GM21367 (cell line): ENCODE data around the gene FAM168A.

Source experiments
- ATAC-seq: cut with Tn5 transposase; IDR thresholded peaks from one replicate; pipeline ENCODE4 v1.9.1; 2021; ENCODE audit not compliant: unreplicated experiment

The FAM168A gene

DNA sequence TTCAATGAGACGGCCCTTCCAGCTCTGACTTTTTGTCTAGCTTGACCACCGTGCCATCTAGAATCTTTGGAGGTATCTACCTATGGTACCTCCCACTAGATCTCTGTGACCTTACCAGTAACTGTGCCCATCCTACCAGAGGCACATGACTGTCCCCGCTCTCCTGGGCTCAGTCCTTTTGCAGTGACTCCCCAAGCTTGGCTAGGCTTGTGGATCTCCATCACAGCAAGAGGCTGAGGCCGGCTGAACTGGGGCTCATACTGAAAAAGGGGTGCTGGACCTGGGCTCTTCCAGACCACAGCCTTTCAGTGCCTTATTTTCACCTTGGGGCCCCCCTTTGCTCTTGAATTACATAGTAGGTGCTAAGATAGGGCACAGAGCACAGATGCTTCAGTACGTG is 194.4 kb downstream of the FAM168A start:
- no peak for ATAC-seq

DNA sequence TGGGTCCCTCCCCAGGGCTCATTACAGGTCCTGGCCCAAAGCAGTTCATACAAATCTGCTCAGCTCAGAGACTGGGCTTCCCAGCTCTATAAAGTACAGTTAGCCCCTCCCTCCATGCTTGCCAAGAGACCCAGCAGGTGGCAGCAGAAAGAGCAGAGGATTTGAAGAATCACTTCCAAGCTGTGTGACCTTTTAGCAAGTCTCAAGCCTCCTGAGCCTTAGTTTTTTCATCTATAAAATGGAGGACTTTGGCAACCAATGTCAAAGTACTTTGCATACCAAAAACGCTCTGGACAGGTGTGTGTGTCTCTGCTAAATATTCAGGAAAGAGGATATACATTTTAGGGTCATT is 195.1 kb downstream of the FAM168A start:
- no peak for ATAC-seq

DNA sequence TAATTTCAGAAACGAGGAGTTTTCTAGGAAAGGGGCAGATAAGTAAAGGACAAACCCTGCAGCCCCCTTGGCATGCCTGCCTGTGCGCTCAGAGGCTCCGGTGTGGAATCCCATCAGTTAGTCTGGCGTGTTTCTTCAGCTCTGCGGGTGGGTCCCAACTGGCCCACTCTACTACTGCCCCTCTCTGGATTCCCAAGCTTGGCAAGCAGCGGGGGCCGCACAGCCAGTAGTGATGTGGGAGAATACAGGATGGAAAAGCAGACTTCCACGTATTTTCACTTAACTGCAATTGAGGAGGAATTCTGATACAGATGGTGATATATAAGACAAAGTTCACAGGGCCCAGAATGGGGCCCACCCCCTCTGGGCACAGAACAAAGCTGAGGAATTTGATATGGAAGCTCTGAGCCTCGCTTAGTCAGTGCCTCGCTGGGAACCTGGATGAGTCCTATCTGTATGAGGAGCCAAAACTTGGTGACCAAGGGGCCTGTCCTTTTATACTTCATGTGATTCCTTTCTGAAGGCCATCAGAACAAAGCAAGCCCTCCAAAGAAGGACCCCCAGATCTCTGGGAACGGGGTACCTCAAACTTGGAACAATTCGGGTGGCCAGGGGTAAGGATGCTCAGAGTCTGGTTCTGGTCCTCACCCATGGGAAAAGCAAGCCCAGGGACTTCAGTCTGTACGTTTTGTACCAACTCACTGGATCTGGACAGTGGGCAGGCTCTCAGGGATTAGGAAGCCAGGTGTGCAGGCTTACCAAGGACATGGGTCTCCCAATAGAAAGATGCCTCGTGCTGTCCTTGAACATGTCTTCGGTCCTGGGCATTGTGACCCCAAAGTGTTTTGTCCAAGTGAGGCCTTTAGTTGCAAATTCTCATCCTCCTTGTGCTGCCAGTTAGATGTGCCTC is 195.7 kb downstream of the FAM168A start:
- ATAC-seq: no peak

DNA sequence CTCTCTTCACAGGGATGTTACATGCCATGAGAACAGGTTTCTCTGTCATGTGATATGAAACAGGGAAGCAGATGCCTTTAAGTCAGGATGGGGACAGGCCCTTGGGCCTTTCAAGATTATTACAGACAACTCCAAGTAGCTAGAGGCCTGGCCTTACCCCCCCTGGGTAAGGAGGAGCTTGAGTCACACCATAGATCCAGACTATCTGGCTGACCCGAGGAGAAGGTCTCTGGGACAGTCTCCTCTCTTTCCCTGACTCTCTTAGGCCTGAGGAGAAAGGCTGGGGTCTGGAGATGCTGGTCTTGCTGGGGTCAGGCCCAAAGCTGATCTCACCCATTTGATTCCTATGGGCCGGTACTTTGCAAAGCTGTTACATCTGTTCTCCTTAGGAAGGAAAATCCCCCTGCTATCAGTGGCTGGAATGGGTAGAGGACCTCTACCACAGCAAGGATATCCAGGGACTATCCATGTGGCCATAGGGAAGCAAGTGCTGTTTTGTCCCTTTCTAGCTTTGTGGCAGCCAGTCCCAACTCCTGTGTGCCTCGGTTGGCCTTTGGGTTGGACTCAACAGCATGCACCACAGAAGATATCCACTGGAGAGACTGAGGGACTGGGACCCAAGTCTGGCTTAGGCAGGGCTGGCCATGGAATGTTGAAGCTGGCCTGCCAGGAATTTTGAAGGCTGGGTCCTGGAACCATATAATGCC is 196.5 kb downstream of the FAM168A start:
- ATAC-seq: no peak

DNA sequence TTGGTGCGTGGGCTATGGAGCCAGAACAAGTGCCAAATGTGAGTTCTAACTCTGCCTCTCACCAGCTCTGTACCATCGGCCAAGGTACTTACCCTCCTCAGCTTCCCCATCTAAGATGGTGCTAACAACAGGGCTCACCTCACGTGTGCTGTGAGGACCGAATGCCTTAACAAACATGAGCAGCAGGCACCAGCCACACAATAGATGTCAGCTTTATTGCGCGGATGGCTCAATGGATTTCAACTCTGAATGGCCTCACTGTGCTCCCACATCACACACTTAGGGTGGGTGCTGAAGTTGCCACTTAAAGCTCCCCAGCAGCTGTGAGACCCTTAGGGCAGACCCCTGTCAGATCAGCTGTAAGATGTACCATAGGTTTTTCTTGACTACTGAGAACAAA is 197.6 kb downstream of the FAM168A start:
- no peak for ATAC-seq

DNA sequence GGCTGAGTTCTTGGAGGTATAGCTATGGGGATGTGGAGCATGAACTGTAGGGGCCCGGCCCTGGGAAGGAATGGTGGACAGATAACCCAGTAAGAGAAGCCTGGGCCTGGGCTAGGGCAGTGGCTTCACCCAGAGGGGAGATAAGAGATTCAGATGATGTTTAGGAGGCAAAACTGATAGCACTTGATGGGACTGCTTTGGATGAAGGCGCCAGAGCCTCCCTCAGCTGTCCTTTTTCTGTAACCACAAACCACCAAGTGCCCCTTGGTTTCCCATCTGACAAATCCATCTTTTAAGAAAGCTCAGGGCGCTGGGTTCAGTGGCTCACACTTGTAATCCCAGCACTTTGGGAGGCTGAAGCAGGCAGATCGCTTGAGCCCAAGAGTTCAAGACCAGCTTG is 198.3 kb downstream of the FAM168A start:
- ATAC-seq: no peak

DNA sequence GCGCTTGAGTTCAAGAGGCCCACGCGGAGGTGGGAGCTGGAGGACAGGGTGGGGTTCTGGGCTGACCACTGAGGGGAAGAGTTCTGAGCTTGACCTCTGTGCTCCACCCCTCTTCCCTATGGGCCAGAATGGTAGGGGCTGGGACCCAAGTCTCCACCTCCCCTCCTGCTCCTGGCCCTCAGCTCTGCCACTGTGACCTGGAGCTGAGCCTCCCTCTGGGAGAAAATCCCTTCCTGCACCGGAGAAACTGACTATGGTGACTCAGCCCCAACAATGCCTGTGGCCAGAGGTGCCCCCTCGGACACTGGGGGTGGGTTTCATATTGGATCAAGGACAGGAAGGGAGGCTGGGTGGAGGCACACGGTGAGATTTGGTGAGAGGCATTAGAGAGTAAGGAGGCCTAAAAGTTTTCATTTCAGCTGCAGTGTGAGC is 198.7 kb downstream of the FAM168A start:
- no peak for ATAC-seq

DNA sequence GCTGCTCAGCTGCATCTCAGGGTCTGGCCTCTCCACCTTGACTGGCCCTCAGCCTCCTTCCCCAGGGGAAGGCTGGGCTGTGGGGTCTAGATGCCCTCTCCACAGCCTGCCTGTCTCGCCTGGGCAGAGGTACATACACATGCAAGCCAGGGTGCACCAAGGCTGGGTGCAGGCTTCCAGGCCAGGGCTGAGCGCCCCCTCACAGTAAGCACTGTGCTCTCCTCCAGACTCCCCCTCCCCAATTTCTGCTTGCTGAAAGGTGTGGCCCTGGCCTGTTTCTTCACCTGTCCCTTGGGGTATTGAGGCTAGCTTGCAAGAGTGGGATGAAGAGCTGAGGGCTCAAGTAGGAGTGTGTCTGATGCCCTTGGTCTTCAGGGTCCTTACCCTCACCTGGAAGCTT is 199.2 kb downstream of the FAM168A start:
- no peak for ATAC-seq

DNA sequence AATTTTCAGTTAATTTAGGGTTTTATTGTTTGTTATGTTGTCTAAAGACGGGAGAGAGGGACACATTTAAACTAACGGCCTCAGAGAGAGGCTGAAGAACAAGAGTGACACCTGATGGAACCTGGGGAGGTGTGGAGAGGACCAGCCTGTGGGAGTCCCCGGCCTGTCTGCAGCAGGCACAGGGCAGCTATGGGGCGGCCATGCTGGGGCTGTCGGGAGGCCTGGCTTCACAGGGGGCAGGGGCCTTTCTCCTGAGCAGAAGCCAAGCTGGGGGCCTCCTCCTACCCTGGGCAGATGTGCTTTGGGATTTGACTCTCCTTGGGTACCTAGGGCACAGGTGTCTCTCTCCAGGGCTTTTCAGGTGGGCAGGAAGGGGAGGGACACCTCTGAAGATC is 199.8 kb downstream of the FAM168A start:
- ATAC-seq: no peak

DNA sequence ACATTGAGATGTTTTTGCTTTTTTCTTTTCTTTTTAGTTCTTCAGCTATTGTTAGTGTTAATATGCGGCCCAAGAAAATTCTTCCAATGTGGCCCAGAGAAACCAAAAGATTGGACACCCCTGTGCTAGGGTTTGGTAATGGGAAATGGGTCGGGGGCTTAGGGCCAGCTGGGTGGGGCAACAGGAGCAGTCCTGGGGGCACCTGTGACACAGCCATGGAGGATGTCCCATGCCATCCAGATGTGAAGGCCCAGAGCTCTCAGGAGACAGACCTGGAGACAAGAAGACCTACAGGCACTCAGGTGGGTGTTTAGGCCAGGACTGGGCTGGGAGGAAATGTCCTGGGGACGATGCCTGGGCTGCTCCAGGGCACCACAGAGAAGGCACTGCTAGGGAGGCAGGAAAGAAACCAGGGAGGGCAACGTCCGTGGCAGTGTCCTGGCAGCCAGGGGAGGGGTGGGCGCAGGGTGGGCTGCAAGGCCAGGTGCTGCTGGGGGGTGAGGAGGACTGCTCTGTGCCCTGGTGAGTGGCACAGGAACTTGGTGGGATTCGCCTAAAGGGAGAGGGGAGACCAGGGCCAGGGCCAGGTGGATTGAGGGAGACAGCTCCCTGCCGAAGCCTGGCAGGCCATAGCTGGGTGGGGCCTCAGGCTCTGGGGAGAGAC is 200.3 kb downstream of the FAM168A start:
- ATAC-seq: no peak

DNA sequence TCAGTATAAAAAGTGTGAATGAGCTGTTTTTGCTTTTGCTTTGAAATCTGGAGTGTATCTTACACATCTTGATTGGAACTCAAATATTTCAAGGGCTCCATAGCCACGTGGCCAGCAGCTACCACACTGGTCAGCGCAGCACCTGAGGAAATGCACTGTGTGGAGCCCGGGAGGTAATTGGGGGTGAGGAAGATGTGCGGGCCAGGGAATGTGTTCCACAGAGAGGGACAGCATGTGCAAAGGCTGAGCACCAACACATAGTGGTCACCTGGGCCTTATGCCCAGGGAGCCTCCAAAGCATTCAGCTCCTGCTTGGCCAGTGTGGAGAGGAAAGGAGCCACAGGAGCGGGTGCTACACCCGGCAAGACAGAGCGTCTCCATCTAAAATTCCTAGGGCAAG is 200.9 kb downstream of the FAM168A start:
- ATAC-seq: no peak

DNA sequence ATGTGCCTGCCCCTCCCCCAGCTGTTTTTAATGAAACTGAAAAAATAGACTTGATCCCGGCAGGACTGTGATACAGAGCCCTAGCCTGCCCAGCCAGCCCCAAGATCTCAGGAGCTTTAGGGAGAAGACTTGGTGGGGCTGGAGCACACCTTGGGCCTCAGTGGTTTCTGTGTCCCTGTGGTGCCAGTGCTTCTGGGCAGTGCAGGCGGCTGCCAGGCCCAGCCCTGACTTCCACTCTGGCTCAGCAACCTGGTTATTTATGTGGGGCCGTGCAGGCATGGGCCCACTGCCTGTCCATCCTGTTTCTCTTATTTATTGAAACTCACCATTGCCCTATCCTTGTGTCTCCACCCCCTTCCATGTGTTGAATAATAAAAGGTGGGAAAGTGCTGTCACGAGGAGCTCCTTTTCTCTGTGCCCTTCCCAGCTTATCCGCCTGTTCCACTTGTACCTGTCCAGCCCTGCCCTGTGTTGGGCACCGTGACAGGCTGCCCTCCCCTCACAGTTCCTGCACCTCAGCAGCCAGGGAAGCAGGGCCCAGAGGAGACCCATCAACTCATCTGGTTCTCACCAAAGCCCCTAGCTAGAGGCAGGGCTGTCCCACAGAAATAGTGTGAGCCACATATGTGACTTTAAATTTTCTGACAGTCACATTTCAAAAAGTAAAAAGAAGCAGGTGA is 201.5 kb downstream of the FAM168A start:
- ATAC-seq: no peak

DNA sequence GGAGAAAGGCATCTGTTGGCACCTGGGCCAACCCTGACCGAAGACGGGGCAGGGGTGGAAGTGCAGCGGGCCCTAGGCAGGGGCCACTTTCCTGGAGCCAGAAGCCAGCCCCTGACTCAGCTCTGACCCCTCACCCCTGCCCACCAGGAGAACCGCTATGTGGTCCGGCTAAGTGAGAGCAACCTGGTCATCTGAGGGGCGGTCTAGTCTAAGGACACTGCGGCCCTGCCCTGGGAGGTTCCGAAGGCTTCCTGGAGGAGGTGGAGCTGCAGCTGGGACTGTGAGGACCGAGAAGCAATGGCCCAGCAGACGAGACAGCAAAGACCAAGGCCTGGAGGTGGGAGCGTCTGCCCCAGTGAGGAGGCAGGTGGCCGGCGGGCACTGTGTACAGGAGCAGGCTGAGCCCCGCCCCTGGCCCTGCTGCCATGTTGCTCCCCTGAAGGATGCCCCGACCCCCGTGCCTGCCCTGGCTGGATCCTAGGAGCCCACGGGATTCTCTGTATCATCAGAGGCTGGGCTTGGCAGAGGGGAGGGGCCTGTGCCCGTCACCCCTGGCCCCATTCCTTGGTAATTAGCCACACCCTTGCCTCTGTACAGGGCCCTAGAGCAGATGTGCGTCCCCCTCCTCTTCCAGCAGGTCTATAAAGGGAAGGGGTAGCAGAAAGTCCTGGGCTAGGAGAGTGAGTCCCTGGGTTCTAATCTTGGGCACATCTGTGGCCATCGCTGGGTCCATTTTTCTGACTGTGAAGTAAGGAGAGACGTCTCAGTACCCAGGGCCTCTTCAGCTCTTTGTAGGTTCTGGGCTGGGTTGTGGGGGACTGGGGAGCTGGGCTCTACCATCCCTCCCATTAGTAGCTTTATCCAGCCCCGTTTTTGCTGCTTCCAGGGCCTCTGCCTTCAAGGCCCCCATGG is 202.4 kb downstream of the FAM168A start:
- no peak for ATAC-seq

DNA sequence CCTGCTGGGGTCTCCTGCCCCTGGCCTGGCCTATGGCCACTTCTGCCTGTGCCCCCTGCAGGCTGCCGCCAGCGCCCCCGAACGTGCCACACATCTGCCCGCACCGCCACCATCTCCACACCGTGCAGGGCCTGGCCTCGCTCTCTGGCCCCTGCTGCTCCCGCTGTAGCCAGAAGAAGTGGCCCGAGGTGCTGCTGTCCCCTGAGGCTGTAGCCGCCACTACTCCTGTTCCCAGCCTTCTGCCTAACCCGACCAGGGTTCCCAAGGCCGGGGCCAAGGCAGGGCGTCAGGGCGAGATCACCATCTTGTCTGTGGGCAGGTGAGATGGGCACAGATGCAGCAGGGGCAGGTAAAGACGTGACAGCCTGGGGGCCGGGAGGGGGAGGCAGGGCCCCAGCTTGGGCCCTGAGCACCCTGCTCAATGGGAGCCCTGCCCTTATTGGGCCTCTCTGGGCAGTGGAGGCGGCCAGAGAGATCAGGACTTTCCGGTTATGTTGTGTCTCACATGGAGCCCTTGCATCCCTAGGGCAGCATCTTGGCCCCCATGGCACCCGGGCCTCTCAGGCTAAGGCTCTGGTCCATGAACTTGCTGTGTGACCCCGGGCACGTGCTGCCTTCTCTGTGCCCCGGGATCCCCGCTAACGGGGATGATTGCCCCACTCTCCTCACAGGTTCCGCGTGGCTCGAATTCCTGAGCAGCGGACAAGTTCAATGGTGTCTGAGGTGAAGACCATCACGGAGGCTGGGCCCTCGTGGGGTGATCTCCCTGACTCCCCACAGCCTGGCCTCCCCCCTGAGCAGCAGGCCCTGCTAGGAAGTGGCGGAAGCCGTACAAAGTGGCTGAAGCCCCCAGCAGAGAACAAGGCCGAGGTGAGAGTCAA is 203.3 kb downstream of the FAM168A start:
- no peak for ATAC-seq

DNA sequence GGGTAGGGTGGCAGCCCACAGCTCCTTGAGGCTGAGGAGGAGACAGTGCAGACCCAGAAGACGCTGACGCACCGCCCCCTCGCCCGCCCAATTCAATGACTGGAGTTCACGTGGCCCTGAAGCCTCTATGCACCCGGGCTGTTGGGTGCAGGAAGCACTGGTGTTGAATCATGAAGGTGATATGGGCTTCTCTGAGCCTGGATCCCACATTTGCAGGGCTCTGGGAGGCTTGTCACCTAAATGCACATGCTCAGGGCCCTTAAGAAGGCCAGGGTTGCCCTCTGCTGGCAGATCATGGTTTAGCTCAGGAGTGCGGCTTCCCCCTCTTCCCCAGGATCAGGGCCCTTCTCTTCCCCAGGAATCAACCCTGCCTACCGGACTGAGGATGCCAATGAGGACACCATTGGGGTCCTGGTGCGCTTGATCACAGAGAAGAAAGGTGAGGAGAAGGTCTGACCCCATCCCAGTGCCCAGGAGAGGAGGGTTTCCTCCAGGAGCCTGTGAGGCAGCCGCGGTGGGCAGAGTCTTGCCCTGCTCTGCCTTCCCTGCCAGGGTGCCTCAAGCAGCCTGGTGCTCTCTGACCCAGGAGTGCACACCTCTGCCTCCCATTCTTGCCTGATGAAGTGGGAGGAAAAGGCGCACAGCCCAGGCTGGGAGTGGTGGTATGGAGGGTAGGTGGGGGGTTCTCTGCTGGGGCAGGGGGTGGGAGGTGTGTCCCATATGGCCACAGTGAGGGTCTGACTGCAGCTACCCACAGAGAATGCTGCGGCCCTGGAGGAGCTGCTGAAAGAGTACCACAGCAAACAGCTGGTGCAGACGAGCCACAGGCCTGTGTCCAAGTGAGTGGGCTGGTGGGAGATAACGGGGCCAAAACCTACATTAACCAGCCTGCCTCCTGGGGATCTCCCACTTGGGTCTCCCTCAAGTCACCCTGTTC is 204.2 kb downstream of the FAM168A start:
- no peak for ATAC-seq

DNA sequence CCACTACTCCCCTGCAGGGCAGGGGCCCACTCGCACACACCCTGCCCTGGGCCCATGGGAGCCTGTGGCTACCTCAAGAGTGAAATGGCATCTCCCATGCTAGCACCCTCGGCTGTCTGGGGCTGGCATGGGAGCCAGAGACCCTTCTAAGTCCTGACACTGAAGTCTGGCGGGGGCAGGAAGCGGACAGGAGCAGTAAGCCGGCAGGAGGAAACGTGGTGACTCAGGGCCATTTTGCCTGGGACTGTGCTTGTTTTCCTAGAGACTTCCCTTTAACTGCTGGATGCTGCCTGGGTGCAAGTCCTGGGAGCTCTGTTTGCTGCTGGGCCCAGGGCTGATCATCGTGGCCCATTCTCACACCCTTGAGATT is 204.9 kb downstream of the FAM168A start:
- no peak for ATAC-seq

DNA sequence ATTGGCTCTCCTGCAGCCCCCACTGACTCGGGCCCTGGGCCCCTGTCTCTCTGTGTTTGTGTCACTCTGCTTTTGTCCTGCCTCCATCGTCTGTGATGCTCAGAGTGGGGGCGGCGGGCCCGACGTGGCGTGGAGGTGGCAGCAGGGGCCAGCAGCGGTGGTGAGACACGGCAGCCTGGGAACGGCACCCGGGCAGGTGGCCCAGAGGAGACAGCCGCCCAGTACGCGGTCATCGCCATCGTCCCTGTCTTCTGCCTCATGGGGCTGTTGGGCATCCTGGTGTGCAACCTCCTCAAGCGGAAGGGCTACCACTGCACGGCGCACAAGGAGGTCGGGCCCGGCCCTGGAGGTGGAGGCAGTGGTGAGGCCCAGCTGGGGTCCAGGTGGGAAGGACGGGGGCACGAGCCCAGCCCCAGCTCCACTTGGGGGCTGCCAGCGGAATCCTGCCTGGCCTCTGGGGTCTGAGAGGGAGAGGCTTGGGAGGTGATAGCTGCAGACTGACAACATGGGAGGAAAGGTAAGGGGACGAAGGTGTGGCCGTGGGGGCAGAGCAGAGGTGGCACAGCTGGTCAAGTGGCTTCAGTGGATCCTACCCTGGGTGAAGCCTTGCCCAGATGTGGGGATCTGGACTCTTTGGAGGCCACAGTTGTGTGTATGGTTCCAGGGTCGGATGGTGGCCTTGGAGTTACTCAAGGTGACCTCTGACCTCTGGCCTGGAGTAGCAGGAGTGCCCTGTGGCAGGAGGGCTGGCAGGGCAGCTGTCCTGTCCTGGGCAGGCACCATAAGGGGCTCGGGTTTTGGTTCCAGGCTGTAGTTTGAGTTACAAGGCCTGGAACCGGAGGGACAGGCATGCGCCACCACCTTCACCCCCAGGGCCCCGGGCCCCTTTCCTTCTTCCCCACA is 205.6 kb downstream of the FAM168A start:
- no peak for ATAC-seq
